A673 (cell line): Measurements from ENCODE around the gene ATRN.

Experiments used
- EZH2 ChIP-seq: fragments of 200-600 bp; sonication (generic); IDR thresholded peaks from 2 replicates; pipeline ENCODE4 v1.6.1; 2017; ENCODE audit warnings: borderline replicate concordance, low read depth, mild to moderate bottlenecking, mixed read lengths, antibody characterized with exemption, low read length; ENCODE audit not compliant: poor library complexity, severe bottlenecking
- TF ChIP-seq, protein P1 (sequence below): fragments of 300-800, 200-600 bp; sonication (generic); conservative IDR thresholded peaks from 2 replicates; pipeline ENCODE4 v1.5.1; 2017; ENCODE audit warnings: low read depth, mild to moderate bottlenecking, antibody characterized with exemption, low read length, moderate library complexity, mixed read lengths

DNA sequence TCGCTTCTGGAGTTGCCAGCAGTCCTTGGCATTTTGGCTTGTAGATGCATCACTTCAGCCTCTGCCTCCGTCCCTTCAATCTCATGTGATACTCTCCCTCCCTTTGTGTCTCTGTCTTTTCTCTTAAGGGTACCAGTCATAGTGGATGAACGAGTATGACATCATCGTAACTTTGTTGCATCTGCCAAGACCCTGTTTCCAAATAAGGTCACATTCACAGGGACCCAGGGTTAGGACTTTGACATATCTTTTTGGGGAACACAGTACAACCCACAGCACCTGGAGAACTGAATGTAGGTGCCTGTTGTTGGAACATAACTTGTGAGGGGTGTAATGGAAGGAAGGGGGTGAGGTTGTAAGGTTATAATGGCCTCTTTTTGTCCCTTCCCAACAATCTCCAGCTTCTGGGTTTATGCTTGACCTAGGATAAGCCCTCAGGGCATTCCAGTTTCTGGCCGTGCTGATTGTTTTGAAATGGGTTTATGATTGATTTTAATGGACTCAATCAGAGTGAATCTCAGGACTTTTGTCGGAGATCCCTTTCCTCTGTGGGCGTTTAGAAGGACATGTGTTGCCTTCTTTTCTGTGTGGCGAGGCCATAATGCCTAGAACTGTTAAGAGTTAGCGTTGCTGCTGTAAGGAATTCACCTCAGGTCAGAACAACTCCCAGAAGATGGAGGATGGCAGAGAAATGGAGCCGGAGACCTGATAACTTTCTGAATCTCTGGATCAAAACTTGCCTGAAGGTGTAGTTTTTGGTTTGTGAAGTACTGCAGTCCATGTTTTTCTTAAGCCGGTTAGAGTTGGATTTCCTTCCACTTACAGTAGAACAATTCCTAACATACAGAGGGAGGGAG, 9.2 kb downstream of the ATRN start:
- TF ChIP-seq, protein P1, sequence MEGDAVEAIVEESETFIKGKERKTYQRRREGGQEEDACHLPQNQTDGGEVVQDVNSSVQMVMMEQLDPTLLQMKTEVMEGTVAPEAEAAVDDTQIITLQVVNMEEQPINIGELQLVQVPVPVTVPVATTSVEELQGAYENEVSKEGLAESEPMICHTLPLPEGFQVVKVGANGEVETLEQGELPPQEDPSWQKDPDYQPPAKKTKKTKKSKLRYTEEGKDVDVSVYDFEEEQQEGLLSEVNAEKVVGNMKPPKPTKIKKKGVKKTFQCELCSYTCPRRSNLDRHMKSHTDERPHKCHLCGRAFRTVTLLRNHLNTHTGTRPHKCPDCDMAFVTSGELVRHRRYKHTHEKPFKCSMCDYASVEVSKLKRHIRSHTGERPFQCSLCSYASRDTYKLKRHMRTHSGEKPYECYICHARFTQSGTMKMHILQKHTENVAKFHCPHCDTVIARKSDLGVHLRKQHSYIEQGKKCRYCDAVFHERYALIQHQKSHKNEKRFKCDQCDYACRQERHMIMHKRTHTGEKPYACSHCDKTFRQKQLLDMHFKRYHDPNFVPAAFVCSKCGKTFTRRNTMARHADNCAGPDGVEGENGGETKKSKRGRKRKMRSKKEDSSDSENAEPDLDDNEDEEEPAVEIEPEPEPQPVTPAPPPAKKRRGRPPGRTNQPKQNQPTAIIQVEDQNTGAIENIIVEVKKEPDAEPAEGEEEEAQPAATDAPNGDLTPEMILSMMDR = no peak
- no peak for TF ChIP-seq EZH2
